Natural killer cell (primary cell): ENCODE measurements around the gene OR2V1. TPM values are rescaled to one million over a fixed set of nuclear protein-coding genes. Genes with fewer than 3 reads are reported as not detected.

ENCODE experiments used
- ATAC-seq, 3 donors: fragments of 150-1000 bp in 2 of 3; fragments of 200-7000 bp in 1 of 3; cut with Tn5 transposase; 1 replicate in 1 of 3; 2 replicates in 2 of 3; pipeline ENCODE4 v1.10.0; 2021; ENCODE audit warnings: mild to moderate bottlenecking in 2 of 3, moderate library complexity in 2 of 3
- DNase-seq, 2 donors: peaks; one replicate each; pipeline versions ENCODE4 v3.0.0 to v3.0.0-alpha.2; 2013 to 2021; ENCODE audit warnings: mixed read lengths in 1 of 2
- H3K27ac ChIP-seq: one replicate; pipeline ENCODE4 v1.5.1; 2013; ENCODE audit warnings: mild to moderate bottlenecking, low read length
- H3K27me3 ChIP-seq: one replicate; pipeline ENCODE4 v1.6.1; 2013; ENCODE audit warnings: low read length; ENCODE audit not compliant: control insufficient read depth, insufficient read depth
- H3K36me3 ChIP-seq: one replicate; pipeline ENCODE4 v1.6.1; 2013; ENCODE audit warnings: low read length; ENCODE audit not compliant: control insufficient read depth, insufficient read depth
- H3K4me1 ChIP-seq: one replicate; pipeline ENCODE4 v1.6.1; 2013; ENCODE audit warnings: low read length; ENCODE audit not compliant: control insufficient read depth, insufficient read depth
- H3K4me3 ChIP-seq: one replicate; pipeline ENCODE4 v1.5.1; 2013; ENCODE audit warnings: low read length
- H3K9me3 ChIP-seq: one replicate; pipeline ENCODE4 v1.6.1; 2013; ENCODE audit warnings: low read length; ENCODE audit not compliant: control insufficient read depth, insufficient read depth
- H3K27ac Mint-ChIP-seq, 2 donors: one replicate each; pipeline ENCODE4 v1.8.0; 2022; ENCODE audit warnings: mild to moderate bottlenecking in 2 of 2, mixed read lengths in 2 of 2, moderate library complexity in 1 of 2
- H3K27me3 Mint-ChIP-seq, 2 donors: one replicate each; pipeline ENCODE4 v1.8.0; 2022; ENCODE audit warnings: low read depth in 2 of 2, mixed read lengths in 2 of 2
- H3K36me3 Mint-ChIP-seq: one replicate; pipeline ENCODE4 v1.8.0; 2022; ENCODE audit warnings: mixed read lengths
- H3K4me1 Mint-ChIP-seq, 2 donors: one replicate each; pipeline ENCODE4 v1.8.0; 2022; ENCODE audit warnings: mixed read lengths in 2 of 2
- H3K4me3 Mint-ChIP-seq: one replicate; pipeline ENCODE4 v1.8.0; 2022; ENCODE audit warnings: mild to moderate bottlenecking, moderate library complexity, mixed read lengths
- H3K9me3 Mint-ChIP-seq, 2 donors: one replicate each; pipeline ENCODE4 v1.8.0; 2022; ENCODE audit warnings: mixed read lengths in 2 of 2
- WGBS: methylation state at CpG from one replicate; pipeline ENCODE4 v1.1.7; 2013; ENCODE audit warnings: missing lambda C conversion rate; ENCODE audit not compliant: insufficient coverage; 5-methylcytosine and 5-hydroxymethylcytosine counted together
- intact Hi-C: fragments of 100-400 bp; cut with micrococcal nuclease; formaldehyde crosslinking; loops from one replicate; pipeline ENCODE4 v1.14.2; 2022
- total RNA-seq, 4 donors: library from RNA; stranded (reverse); fragments of 120-200 nt in 1 of 4; gene quantifications; one replicate each; pipeline versions ENCODE4 v1.2.3 to v1.2.4, GENCODE V29; 2013 to 2022
- TF ChIP-seq, protein P1 (sequence below): fragments of 200-600 bp; IDR thresholded peaks from one replicate; pipeline ENCODE4 v1.8.0; 2022; ENCODE audit warnings: antibody characterized with exemption

OR2V1 gene
- total RNA-seq, 3 donors from 2014 or later (not counting 1 experiment from before 2014, with no cell fraction given) = not detected

DNA sequence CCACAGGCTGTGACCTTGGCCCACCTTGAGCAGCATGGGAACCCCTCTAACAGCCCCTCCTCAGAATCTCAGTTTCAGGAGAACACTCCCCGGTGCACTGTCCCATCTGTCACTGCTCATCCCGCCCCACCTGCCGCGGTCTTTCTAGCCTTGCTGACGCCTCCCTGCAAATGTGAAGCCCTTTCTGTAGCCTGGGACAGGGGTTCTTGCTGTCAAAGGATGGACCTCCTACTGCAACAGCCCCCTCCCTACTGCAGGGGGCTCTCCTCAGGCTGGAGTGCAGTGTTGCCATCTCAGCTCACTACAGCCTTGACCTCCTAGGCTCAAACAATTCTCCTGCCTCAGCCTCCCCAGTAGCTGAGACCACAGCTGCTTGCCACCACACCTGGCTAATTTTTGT lies 20.0 kb downstream of the OR2V1 start:
- intact Hi-C loops = no loop called here
- ATAC-seq = no peak
- Histone ChIP-seq H3K4me1 (no peaks in the 10 kb centered on the region), H3K4me3 (no peak overlapping the region), H3K36me3 (no peaks in the 10 kb centered on the region), H3K27me3 (peaks cover 17% of the 10 kb centered on the region), H3K27ac (no peak overlapping the region), H3K9me3 (no peaks in the 10 kb centered on the region)
- Mint-ChIP-seq H3K27ac (no peak overlapping the region), H3K27me3 (peaks cover 29 to 53% of the 10 kb centered on the region in 2 donors), H3K4me1 (no peaks in the 10 kb centered on the region), H3K4me3 (no peak overlapping the region), H3K9me3 (no peaks in the 10 kb centered on the region), H3K36me3 (no peaks in the 10 kb centered on the region)
- 83% methylated on average over 5 of the region's 5 CpGs for WGBS
- TF ChIP-seq, protein P1, sequence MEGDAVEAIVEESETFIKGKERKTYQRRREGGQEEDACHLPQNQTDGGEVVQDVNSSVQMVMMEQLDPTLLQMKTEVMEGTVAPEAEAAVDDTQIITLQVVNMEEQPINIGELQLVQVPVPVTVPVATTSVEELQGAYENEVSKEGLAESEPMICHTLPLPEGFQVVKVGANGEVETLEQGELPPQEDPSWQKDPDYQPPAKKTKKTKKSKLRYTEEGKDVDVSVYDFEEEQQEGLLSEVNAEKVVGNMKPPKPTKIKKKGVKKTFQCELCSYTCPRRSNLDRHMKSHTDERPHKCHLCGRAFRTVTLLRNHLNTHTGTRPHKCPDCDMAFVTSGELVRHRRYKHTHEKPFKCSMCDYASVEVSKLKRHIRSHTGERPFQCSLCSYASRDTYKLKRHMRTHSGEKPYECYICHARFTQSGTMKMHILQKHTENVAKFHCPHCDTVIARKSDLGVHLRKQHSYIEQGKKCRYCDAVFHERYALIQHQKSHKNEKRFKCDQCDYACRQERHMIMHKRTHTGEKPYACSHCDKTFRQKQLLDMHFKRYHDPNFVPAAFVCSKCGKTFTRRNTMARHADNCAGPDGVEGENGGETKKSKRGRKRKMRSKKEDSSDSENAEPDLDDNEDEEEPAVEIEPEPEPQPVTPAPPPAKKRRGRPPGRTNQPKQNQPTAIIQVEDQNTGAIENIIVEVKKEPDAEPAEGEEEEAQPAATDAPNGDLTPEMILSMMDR = no peak
- no peak for DNase-seq

DNA sequence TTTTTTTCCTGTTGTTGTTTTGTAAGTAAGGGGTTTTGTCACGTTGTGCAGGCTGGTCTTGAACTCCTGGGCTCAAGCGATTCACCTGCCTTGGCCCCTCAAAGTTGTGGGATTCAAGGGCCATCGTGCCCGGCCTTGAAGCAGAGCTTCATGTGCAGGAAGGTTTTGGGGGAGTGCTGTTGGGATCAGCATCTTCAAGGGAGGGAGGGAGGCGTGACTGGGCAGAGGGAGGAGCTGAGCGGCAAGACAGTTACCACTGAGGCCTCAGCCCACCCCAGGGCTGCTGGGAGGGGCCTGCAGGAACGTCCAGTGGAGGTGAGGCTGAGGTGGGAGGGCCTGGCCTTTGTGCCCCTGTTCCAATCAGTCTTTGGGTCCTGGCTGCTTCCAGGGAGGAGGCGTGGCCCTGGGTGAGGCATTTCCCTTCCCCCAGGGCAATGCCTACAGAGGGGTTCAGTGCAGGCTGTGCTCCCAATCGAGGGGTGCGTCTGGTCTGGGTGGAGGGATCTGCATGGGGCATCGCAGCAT lies 21.4 kb downstream of the OR2V1 start:
- Mint-ChIP-seq H3K27me3 (peaks cover 29 to 48% of the 10 kb centered on the region in 2 donors), H3K27ac (no peak overlapping the region), H3K4me3 (no peak overlapping the region), H3K9me3 (no peaks in the 10 kb centered on the region), H3K36me3 (no peaks in the 10 kb centered on the region), H3K4me1 (peaks cover 1 to 4% of the 10 kb centered on the region in 2 donors)
- H3K27ac ChIP-seq = no peak overlapping the region
- no peaks in the 10 kb centered on the region for H3K36me3 ChIP-seq
- intact Hi-C loops = no loop called here
- TF ChIP-seq, protein P1 = no peak
- H3K4me1 ChIP-seq = no peaks in the 10 kb centered on the region
- no peak overlapping the region for H3K4me3 ChIP-seq
- H3K9me3 ChIP-seq = no peaks in the 10 kb centered on the region
- WGBS = 55% methylated on average over 11 of the region's 11 CpGs
- ATAC-seq = no peak
- peaks cover 12% of the 10 kb centered on the region for H3K27me3 ChIP-seq
- DNase-seq = no peak

GRCh38 chr5:181108578-181109165 lies 22.3 kb downstream of the OR2V1 start:
- DNase-seq (no peak), ATAC-seq (no peak)
- Mint-ChIP-seq H3K27ac (no peak overlapping the region), H3K4me1 (peaks cover 8 to 10% of the 10 kb centered on the region in 2 donors), H3K9me3 (no peaks in the 10 kb centered on the region), H3K36me3 (no peaks in the 10 kb centered on the region), H3K27me3 (peaks cover 29 to 48% of the 10 kb centered on the region in 2 donors), H3K4me3 (no peak overlapping the region)
- Histone ChIP-seq H3K36me3 (no peaks in the 10 kb centered on the region), H3K4me1 (no peaks in the 10 kb centered on the region), H3K9me3 (no peaks in the 10 kb centered on the region), H3K27ac (no peak overlapping the region), H3K27me3 (peaks cover 12% of the 10 kb centered on the region), H3K4me3 (no peak overlapping the region)
- TF ChIP-seq, protein P1 = no peak
- 73% methylated on average over 13 of the region's 14 CpGs for WGBS
- intact Hi-C loops = no loop called here

- H3K27ac ChIP-seq = no peak overlapping the region
- peaks cover 9% of the 10 kb centered on the region for H3K27me3 ChIP-seq
- no peak overlapping the region for H3K4me3 Mint-ChIP-seq
- H3K36me3 Mint-ChIP-seq = no peaks in the 10 kb centered on the region
- peaks cover 32 to 48% of the 10 kb centered on the region in 2 donors for H3K27me3 Mint-ChIP-seq
- no peaks in the 10 kb centered on the region for H3K36me3 ChIP-seq
- no peaks in the 10 kb centered on the region for H3K4me1 ChIP-seq
- TF ChIP-seq, protein P1 = no peak
- ATAC-seq (no peak), DNase-seq (no peak)
- intact Hi-C loops = no loop called here
- no peak overlapping the region for H3K27ac Mint-ChIP-seq
- no peaks in the 10 kb centered on the region for H3K9me3 ChIP-seq
- H3K4me1 Mint-ChIP-seq = peaks cover 8 to 10% of the 10 kb centered on the region in 2 donors
- no peaks in the 10 kb centered on the region for H3K9me3 Mint-ChIP-seq
- H3K4me3 ChIP-seq = no peak overlapping the region
- WGBS = 78% methylated on average over 9 of the region's 9 CpGs
These were observed 23.3 kb downstream of the OR2V1 start for GRCh38 chr5:181107699-181108098.
